CD4-positive, alpha-beta memory T cell (primary cell): ENCODE results near the gene PTPA. TPM values are rescaled to one million over a fixed set of nuclear protein-coding genes. Genes with fewer than 3 reads are reported as not detected.
"Not testable (repeated sequence)": the region's sequence is repeated elsewhere in the genome, so short reads cannot be mapped to it uniquely, and the experiment has no call there.

ENCODE experiments used
- CTCF ChIA-PET: fragments of 350-600 bp; sonication (Branson Sonifier 250); formaldehyde crosslinking; loops from one replicate; lab custom pipeline; 2021; ENCODE audit warnings: inconsistent platforms; ENCODE audit not compliant: partially characterized antibody; lab: Charles Lee
- POLR2A ChIA-PET: fragments of 350-600 bp; sonication (Branson Sonifier 250); formaldehyde crosslinking; loops from one replicate; lab custom pipeline; 2021; ENCODE audit not compliant: partially characterized antibody; lab: Charles Lee
- DNase-seq, 5 donors: peaks; one replicate each; pipeline versions ENCODE4 v3.0.0 to v3.0.0-alpha.2; 2020 to 2022; ENCODE audit warnings: mixed read lengths in 1 of 5
- H3K27ac ChIP-seq: one replicate; pipeline ENCODE4 v1.7.0; 2013; ENCODE audit warnings: low read depth, low read length
- H3K27me3 ChIP-seq: 2 replicates; pipeline ENCODE4 v1.7.0; 2013; ENCODE audit warnings: mild to moderate bottlenecking, low read length, moderate library complexity; ENCODE audit not compliant: insufficient read depth
- H3K36me3 ChIP-seq: 2 replicates; pipeline ENCODE4 v1.7.0; 2013; ENCODE audit warnings: mild to moderate bottlenecking, low read length, moderate library complexity; ENCODE audit not compliant: insufficient read depth
- H3K4me1 ChIP-seq: 2 replicates; pipeline ENCODE4 v1.7.0; 2013; ENCODE audit warnings: mild to moderate bottlenecking, low read length, moderate library complexity; ENCODE audit not compliant: insufficient read depth
- H3K4me3 ChIP-seq, 2 donors: one replicate each; pipeline ENCODE4 v1.7.0; 2013; ENCODE audit warnings: low read length in 2 of 2, mild to moderate bottlenecking in 1 of 2
- H3K9me3 ChIP-seq, 2 donors: one replicate each; pipeline ENCODE4 v1.7.0; 2013; ENCODE audit warnings: low read length in 2 of 2, control low read depth in 1 of 2; ENCODE audit not compliant: control insufficient read depth in 1 of 2
- H3K27ac Mint-ChIP-seq, 7 donors: one replicate each; pipeline ENCODE4 v1.8.0; 2020 to 2021; ENCODE audit warnings: mixed read lengths in 7 of 7, mild to moderate bottlenecking in 6 of 7, inconsistent platforms in 3 of 7, moderate library complexity in 3 of 7
- H3K27me3 Mint-ChIP-seq, 2 donors: one replicate each; pipeline ENCODE4 v1.8.0; 2020 to 2021; ENCODE audit warnings: mixed read lengths in 2 of 2
- H3K36me3 Mint-ChIP-seq, 2 donors: one replicate each; pipeline ENCODE4 v1.8.0; 2020 to 2021; ENCODE audit warnings: mixed read lengths in 2 of 2, inconsistent platforms in 1 of 2, mild to moderate bottlenecking in 1 of 2
- H3K4me1 Mint-ChIP-seq, 4 donors: one replicate each; pipeline ENCODE4 v1.8.0; 2020 to 2021; ENCODE audit warnings: mixed read lengths in 4 of 4, mild to moderate bottlenecking in 1 of 4
- H3K4me3 Mint-ChIP-seq, 8 donors: one replicate each; pipeline ENCODE4 v1.8.0; 2020 to 2021; ENCODE audit warnings: mixed read lengths in 8 of 8, mild to moderate bottlenecking in 7 of 8, moderate library complexity in 6 of 8, inconsistent platforms in 3 of 8
- H3K9me3 Mint-ChIP-seq, 8 donors: one replicate each; pipeline ENCODE4 v1.8.0; 2020 to 2021; ENCODE audit warnings: mixed read lengths in 8 of 8, mild to moderate bottlenecking in 5 of 8, inconsistent platforms in 3 of 8, moderate library complexity in 1 of 8
- intact Hi-C: fragments of 100-400 bp; cut with micrococcal nuclease; formaldehyde crosslinking; loops from one replicate; pipeline ENCODE4 v1.15.1; 2023
- polyA plus RNA-seq, 2 donors: library from polyadenylated mRNA; unstranded; fragments of 300-500 nt; fragmentation: Illumina TruSeq; gene quantifications; one replicate each; pipeline ENCODE4 v1.2.3, GENCODE V29; 2021
- total RNA-seq, 2 experiments: library from RNA; stranded (reverse); gene quantifications; one replicate each; pipeline ENCODE4 v1.2.3, GENCODE V29; 2021

The PTPA gene
- total and polyA plus RNA-seq, 4 experiments from 2014 or later: 10.8 to 51.3 (median 31.5) TPM

- H3K9me3 ChIP-seq: no peaks in the 10 kb centered on the region
- Mint-ChIP-seq H3K4me1 (peaks cover 7 to 13% (median 8%) of the 10 kb centered on the region in 4 donors), H3K9me3 (peaks cover 0 to 2% (median 0%) of the 10 kb centered on the region in 8 donors), H3K4me3 (no peak overlapping the region), H3K36me3 (no peaks in the 10 kb centered on the region), H3K27ac (no peak overlapping the region), H3K27me3 (no peaks in the 10 kb centered on the region)
- no peak for DNase-seq
- intact Hi-C loops: no loop called here
- no peaks in the 10 kb centered on the region for H3K27me3 ChIP-seq
- H3K4me3 ChIP-seq: no peak overlapping the region
- ChIA-PET CTCF (interaction anchor here (0.7 to 1.9 kb wide), 4 partner anchors 9 to 56 kb away, joined by 3 to 5 read pairs (median 4); partner anchors contain the start of gene IER5L), POLR2A (interaction anchor here (1.0 kb wide), 1 partner anchor 9 kb away, joined by 5 read pairs; the partner anchor contains the start of gene IER5L)
- no peaks in the 10 kb centered on the region for H3K36me3 ChIP-seq
- H3K4me1 ChIP-seq: peaks cover 6% of the 10 kb centered on the region
- H3K27ac ChIP-seq: no peak overlapping the region
These were observed 75.8 kb downstream of the PTPA start for GRCh38 chr9:129187042-129187441.

- H3K4me1 Mint-ChIP-seq, H3K4me3 Mint-ChIP-seq, CTCF ChIA-PET, H3K27me3 ChIP-seq, H3K27ac Mint-ChIP-seq, intact Hi-C loops, H3K27me3 Mint-ChIP-seq, H3K36me3 ChIP-seq, DNase-seq, H3K4me1 ChIP-seq, H3K27ac ChIP-seq, H3K36me3 Mint-ChIP-seq, H3K4me3 ChIP-seq, H3K9me3 ChIP-seq: not testable (repeated sequence)
- peaks cover 0 to 13% (median 4%) of the 10 kb centered on the region in 8 donors for H3K9me3 Mint-ChIP-seq
- POLR2A ChIA-PET: interaction anchor here (1.1 to 2.2 kb wide), 2 partner anchors 12 to 46 kb away, joined by 4 to 5 read pairs; partner anchors contain the start of gene IER5L
These were observed 78.8 kb downstream of the PTPA start for GRCh38 chr9:129189971-129190370.

- no peaks in the 10 kb centered on the region for H3K36me3 Mint-ChIP-seq
These were observed 80.0 kb downstream of the PTPA start for GRCh38 chr9:129191234-129191633.

GRCh38 chr9:129193655-129194054, 82.4 kb downstream of the PTPA start:
- ChIA-PET POLR2A (no interaction called here), CTCF (no interaction called here)
- H3K4me1 ChIP-seq: no peaks in the 10 kb centered on the region
- peaks cover 9% of the 10 kb centered on the region for H3K27me3 ChIP-seq
- peaks cover 0 to 1% (median 0%) of the 10 kb centered on the region in 4 donors for H3K4me1 Mint-ChIP-seq
- no peak overlapping the region for H3K4me3 Mint-ChIP-seq
- H3K4me3 ChIP-seq: no peak overlapping the region
- H3K27ac ChIP-seq: no peak overlapping the region
- no peaks in the 10 kb centered on the region for H3K36me3 Mint-ChIP-seq
- intact Hi-C loops: no loop called here
- H3K36me3 ChIP-seq: no peaks in the 10 kb centered on the region
- H3K9me3 Mint-ChIP-seq: peaks cover 0 to 13% (median 4%) of the 10 kb centered on the region in 8 donors
- no peak overlapping the region for H3K27ac Mint-ChIP-seq
- H3K9me3 ChIP-seq: no peaks in the 10 kb centered on the region
- no peak for DNase-seq
- peaks cover 6 to 8% of the 10 kb centered on the region in 2 donors for H3K27me3 Mint-ChIP-seq

More at GRCh38 chr9:129191234-129191633, 80.0 kb downstream of the PTPA start:
- Histone ChIP-seq H3K27ac (no peak overlapping the region), H3K4me1 (no peaks in the 10 kb centered on the region), H3K36me3 (no peaks in the 10 kb centered on the region), H3K4me3 (no peak overlapping the region), H3K27me3 (peaks cover 9% of the 10 kb centered on the region), H3K9me3 (no peaks in the 10 kb centered on the region)
- H3K27me3 Mint-ChIP-seq: peaks cover 3 to 6% of the 10 kb centered on the region in 2 donors
- intact Hi-C loops: no loop called here
- no peak for DNase-seq
- peaks cover 0 to 13% (median 4%) of the 10 kb centered on the region in 8 donors for H3K9me3 Mint-ChIP-seq
- ChIA-PET POLR2A (interaction anchor here (1.5 to 2.2 kb wide), 2 partner anchors 13 to 44 kb away, joined by 3 to 5 read pairs; partner anchors contain the start of gene IER5L), CTCF (no interaction called here)
- H3K4me3 Mint-ChIP-seq: no peak overlapping the region
- no peak overlapping the region for H3K27ac Mint-ChIP-seq
- H3K4me1 Mint-ChIP-seq: no peaks in the 10 kb centered on the region

- no peak overlapping the region for H3K4me3 ChIP-seq
- intact Hi-C loops: no loop called here
- ChIA-PET POLR2A (no interaction called here), CTCF (interaction anchor here (1.1 kb wide), 1 partner anchor 21 kb away, joined by 4 read pairs; no protein-coding TSS in a partner anchor)
- no peak overlapping the region for H3K4me3 Mint-ChIP-seq
- H3K36me3 Mint-ChIP-seq: no peaks in the 10 kb centered on the region
- no peaks in the 10 kb centered on the region for H3K4me1 ChIP-seq
- H3K4me1 Mint-ChIP-seq: peaks cover 0 to 1% (median 0%) of the 10 kb centered on the region in 4 donors
- H3K36me3 ChIP-seq: no peaks in the 10 kb centered on the region
- no peak for DNase-seq
- H3K27me3 Mint-ChIP-seq: peaks cover 6 to 8% of the 10 kb centered on the region in 2 donors
- peaks cover 9% of the 10 kb centered on the region for H3K27me3 ChIP-seq
- no peaks in the 10 kb centered on the region for H3K9me3 ChIP-seq
- H3K27ac Mint-ChIP-seq: peak overlapping the region in 1 of 7 donors; percentile 61
- peaks cover 0 to 13% (median 4%) of the 10 kb centered on the region in 8 donors for H3K9me3 Mint-ChIP-seq
- no peak overlapping the region for H3K27ac ChIP-seq
These were observed 83.0 kb downstream of the PTPA start for GRCh38 chr9:129194221-129194620.

- no peak overlapping the region for H3K27ac Mint-ChIP-seq
- H3K36me3 Mint-ChIP-seq: no peaks in the 10 kb centered on the region
- Histone ChIP-seq H3K36me3 (no peaks in the 10 kb centered on the region), H3K4me3 (no peak overlapping the region), H3K9me3 (no peaks in the 10 kb centered on the region), H3K27ac (no peak overlapping the region), H3K27me3 (peaks cover 9% of the 10 kb centered on the region), H3K4me1 (no peaks in the 10 kb centered on the region)
- peaks cover 0 to 1% (median 0%) of the 10 kb centered on the region in 4 donors for H3K4me1 Mint-ChIP-seq
- ChIA-PET POLR2A (no interaction called here), CTCF (no interaction called here)
- peaks cover 0 to 13% (median 4%) of the 10 kb centered on the region in 8 donors for H3K9me3 Mint-ChIP-seq
- peaks cover 6 to 8% of the 10 kb centered on the region in 2 donors for H3K27me3 Mint-ChIP-seq
- intact Hi-C loops: no loop called here
- H3K4me3 Mint-ChIP-seq: no peak overlapping the region
- DNase-seq: no peak
These were observed 84.4 kb downstream of the PTPA start for GRCh38 chr9:129195606-129196005.

- POLR2A ChIA-PET, H3K36me3 ChIP-seq, H3K27me3 ChIP-seq, H3K27ac Mint-ChIP-seq, DNase-seq, H3K27me3 Mint-ChIP-seq, H3K4me3 Mint-ChIP-seq, H3K4me1 ChIP-seq, H3K4me3 ChIP-seq, H3K9me3 ChIP-seq, H3K4me1 Mint-ChIP-seq, H3K27ac ChIP-seq, H3K36me3 Mint-ChIP-seq, intact Hi-C loops: not testable (repeated sequence)
- H3K9me3 Mint-ChIP-seq: peaks cover 0 to 13% (median 5%) of the 10 kb centered on the region in 8 donors
- CTCF ChIA-PET: interaction anchor here (1.8 kb wide), 1 partner anchor 23 kb away, joined by 5 read pairs; no protein-coding TSS in a partner anchor
These were observed 85.8 kb downstream of the PTPA start for GRCh38 chr9:129197045-129197444.
